Measurements from ENCODE around the gene GDF2. TPM values are rescaled to one million over a fixed set of nuclear protein-coding genes. Genes with fewer than 3 reads are reported as not detected.

GDF2 gene
- total RNA-seq, 1 donor from 2014 or later = not detected

DNA sequence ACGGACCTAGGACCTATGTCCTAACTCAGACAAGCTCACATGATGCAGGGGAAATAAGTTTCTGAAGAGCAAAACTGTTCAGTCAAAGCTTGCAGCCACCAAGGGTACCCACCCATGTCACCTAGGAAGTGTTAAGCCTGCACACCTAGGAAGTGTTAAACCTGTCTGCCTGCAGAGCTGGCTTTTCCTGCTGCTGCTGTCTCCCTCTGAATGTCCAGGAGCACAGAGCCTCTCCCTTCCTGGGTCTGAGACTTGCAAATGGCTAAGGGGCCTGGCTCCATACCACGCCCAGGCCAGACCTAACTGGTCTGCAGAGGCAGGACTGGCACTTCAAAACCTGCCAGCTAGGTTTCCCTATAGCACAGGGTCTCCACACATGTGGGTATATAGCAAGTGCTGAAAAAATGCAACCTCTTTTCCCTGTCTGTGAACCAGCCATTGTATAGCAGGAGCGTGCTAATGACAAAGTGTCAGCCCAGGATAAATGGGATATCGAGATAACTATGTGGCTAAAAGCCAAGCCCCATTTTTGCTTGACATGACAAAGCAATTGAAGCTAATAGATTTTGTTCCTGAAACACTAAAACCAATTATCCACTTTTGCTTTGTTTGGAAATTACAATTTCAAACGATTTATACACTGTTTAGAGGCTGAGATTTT, 1.5 kb downstream of the GDF2 start:
- DNase-seq = no peak
- intact Hi-C loops (cut with DNase I) = no loop called here
- peaks cover 8% of the 10 kb centered on the region for H3K27me3 ChIP-seq (ENCODE audit: low read depth)
- TF ChIP-seq, protein P1, sequence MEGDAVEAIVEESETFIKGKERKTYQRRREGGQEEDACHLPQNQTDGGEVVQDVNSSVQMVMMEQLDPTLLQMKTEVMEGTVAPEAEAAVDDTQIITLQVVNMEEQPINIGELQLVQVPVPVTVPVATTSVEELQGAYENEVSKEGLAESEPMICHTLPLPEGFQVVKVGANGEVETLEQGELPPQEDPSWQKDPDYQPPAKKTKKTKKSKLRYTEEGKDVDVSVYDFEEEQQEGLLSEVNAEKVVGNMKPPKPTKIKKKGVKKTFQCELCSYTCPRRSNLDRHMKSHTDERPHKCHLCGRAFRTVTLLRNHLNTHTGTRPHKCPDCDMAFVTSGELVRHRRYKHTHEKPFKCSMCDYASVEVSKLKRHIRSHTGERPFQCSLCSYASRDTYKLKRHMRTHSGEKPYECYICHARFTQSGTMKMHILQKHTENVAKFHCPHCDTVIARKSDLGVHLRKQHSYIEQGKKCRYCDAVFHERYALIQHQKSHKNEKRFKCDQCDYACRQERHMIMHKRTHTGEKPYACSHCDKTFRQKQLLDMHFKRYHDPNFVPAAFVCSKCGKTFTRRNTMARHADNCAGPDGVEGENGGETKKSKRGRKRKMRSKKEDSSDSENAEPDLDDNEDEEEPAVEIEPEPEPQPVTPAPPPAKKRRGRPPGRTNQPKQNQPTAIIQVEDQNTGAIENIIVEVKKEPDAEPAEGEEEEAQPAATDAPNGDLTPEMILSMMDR (IDR thresholded peaks at IDR 0.05) = no peak
- H3K36me3 ChIP-seq = no peaks in the 10 kb centered on the region
- H3K27ac ChIP-seq = no peak overlapping the region
- H3K9me3 ChIP-seq = no peaks in the 10 kb centered on the region
- no peak for ATAC-seq
- H3K4me3 ChIP-seq = no peak overlapping the region
- H3K4me1 ChIP-seq = no peaks in the 10 kb centered on the region

DNA sequence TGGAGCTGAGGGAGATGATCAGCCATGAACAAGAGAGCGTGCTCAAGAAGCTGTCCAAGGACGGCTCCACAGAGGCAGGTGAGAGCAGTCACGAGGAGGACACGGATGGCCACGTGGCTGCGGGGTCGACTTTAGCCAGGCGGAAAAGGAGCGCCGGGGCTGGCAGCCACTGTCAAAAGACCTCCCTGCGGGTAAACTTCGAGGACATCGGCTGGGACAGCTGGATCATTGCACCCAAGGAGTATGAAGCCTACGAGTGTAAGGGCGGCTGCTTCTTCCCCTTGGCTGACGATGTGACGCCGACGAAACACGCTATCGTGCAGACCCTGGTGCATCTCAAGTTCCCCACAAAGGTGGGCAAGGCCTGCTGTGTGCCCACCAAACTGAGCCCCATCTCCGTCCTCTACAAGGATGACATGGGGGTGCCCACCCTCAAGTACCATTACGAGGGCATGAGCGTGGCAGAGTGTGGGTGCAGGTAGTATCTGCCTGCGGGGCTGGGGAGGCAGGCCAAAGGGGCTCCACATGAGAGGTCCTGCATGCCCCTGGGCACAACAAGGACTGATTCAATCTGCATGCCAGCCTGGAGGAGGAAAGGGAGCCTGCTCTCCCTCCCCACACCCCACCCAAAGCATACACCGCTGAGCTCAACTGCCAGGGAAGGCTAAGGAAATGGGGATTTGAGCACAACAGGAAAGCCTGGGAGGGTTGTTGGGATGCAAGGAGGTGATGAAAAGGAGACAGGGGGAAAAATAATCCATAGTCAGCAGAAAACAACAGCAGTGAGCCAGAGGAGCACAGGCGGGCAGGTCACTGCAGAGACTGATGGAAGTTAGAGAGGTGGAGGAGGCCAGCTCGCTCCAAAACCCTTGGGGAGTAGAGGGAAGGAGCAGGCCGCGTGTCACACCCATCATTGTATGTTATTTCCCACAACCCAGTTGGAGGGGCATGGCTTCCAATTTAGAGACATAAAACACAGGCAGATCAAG, 3.3 kb downstream of the GDF2 start:
- no peak overlapping the region for H3K27ac ChIP-seq
- H3K9me3 ChIP-seq = no peaks in the 10 kb centered on the region
- intact Hi-C loops (cut with DNase I) = no loop called here
- no peak overlapping the region for H3K4me3 ChIP-seq
- DNase-seq (no peak), ATAC-seq (no peak)
- TF ChIP-seq, protein P1 (IDR thresholded peaks at IDR 0.05) = no peak
- no peaks in the 10 kb centered on the region for H3K36me3 ChIP-seq
- H3K27me3 ChIP-seq (ENCODE audit: low read depth) = peaks cover 8% of the 10 kb centered on the region
- H3K4me1 ChIP-seq = no peaks in the 10 kb centered on the region

DNA sequence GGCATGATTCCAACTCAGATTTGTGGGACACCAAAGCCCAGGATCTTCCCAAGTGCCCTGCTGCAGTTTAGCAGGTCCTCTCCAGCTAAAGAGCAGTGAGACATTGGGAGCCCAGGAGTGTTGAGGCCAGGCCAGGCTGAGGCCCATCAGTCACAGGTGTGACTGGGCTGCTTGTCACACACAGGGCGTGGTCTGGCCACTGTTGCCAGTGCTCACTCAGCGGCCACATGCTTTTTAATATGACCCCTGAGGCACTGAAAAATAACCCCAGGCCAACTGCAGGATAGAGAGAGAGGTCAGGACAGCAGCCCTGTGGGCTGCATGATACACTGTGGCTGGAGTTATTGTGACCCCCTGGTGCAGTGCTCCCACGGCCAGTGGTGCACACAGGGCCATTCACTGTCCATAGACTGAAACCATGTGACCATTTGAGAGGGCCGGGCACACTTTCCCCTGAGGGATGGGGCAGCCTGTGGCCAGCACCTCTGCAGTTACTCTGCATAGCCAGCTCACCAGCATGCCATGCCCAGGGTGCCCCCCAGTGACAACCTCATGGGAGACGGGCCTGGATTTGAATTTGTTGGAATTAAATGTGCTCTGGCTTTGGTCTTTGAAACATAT, 4.2 kb downstream of the GDF2 start:
- no peak overlapping the region for H3K27ac ChIP-seq
- intact Hi-C loops (cut with DNase I) = no loop called here
- H3K4me3 ChIP-seq = no peak overlapping the region
- no peaks in the 10 kb centered on the region for H3K4me1 ChIP-seq
- no peak for ATAC-seq
- no peaks in the 10 kb centered on the region for H3K36me3 ChIP-seq
- TF ChIP-seq, protein P1 (IDR thresholded peaks at IDR 0.05) = no peak
- peaks cover 6% of the 10 kb centered on the region for H3K27me3 ChIP-seq (ENCODE audit: low read depth)
- no peaks in the 10 kb centered on the region for H3K9me3 ChIP-seq
- DNase-seq = no peak

DNA sequence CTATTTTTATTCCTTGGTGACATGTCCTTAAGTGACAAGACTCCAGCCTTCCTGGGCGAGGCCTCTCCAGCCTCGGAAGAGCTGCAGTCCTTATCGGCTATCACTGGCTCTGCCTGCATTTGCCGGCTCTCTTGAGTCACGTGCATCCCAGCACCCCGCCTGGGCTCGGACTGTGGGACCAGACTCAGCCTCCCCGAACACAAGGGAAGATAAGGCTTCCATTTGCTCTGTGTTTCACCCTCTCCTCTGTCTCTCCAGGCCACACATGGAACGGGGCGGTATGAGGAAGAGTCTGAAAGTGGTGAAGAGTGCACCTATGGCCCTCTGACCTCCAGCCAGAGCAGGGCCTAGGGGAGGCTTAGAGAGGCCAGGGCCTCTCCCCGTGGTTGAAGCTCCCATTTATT, 4.7 kb downstream of the GDF2 start:
- no peaks in the 10 kb centered on the region for H3K36me3 ChIP-seq
- intact Hi-C loops (cut with DNase I) = no loop called here
- TF ChIP-seq, protein P1 (IDR thresholded peaks at IDR 0.05) = no peak
- no peaks in the 10 kb centered on the region for H3K9me3 ChIP-seq
- no peak overlapping the region for H3K27ac ChIP-seq
- DNase-seq (no peak), ATAC-seq (no peak)
- H3K27me3 ChIP-seq (ENCODE audit: low read depth) = peaks cover 5% of the 10 kb centered on the region
- H3K4me1 ChIP-seq = no peaks in the 10 kb centered on the region
- H3K4me3 ChIP-seq = no peak overlapping the region

DNA sequence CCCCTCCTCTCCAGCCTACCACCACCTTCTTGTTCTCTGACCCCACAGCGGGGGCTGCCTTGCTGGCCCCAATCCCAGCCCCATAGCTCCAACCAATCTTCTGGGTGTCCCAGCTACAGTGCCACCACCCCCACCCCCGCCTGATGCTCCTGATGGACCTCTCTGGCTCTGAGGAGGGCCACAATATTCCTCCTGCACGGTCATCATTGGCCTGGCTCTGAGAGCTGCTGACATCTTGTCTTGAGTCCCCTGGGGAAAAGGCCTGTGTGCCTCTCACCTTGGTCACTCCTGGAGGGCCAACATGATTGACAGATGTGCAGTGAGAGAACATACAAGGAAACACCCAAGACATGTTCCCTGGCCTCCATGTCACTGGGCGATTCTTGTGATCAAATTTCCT, 7.6 kb downstream of the GDF2 start:
- H3K27me3 ChIP-seq (ENCODE audit: low read depth) = no peaks in the 10 kb centered on the region
- no peak for DNase-seq
- H3K4me1 ChIP-seq = no peaks in the 10 kb centered on the region
- no peak overlapping the region for H3K27ac ChIP-seq
- H3K9me3 ChIP-seq = no peaks in the 10 kb centered on the region
- intact Hi-C loops (cut with DNase I) = no loop called here
- TF ChIP-seq, protein P1 (IDR thresholded peaks at IDR 0.05) = no peak
- H3K36me3 ChIP-seq = no peaks in the 10 kb centered on the region
- no peak for ATAC-seq
- H3K4me3 ChIP-seq = no peak overlapping the region
